ENCODE results near the gene SNAPC2.

SNAPC2 gene

GRCh38 chr19:7900931-7901330, 19.2 kb upstream of the SNAPC2 start:
- peaks cover 16% of the 10 kb centered on the region for H3K4me1 Mint-ChIP-seq (ENCODE audit: low read depth)

GRCh38 chr19:7901337-7901736, 18.8 kb upstream of the SNAPC2 start:
- Mint-ChIP-seq H3K27ac (no peak overlapping the region), H3K4me3 (no peak overlapping the region), H3K27me3 (ENCODE audit: low read depth) (no peaks in the 10 kb centered on the region), H3K4me1 (ENCODE audit: low read depth) (peaks cover 16% of the 10 kb centered on the region), H3K36me3 (ENCODE audit: low read depth) (peaks cover 8% of the 10 kb centered on the region), H3K9me3 (no peaks in the 10 kb centered on the region)

More at GRCh38 chr19:7900931-7901330, 19.2 kb upstream of the SNAPC2 start:
- Mint-ChIP-seq H3K36me3 (ENCODE audit: low read depth) (peaks cover 8% of the 10 kb centered on the region), H3K4me3 (no peak overlapping the region), H3K27me3 (ENCODE audit: low read depth) (no peaks in the 10 kb centered on the region), H3K9me3 (no peaks in the 10 kb centered on the region), H3K27ac (no peak overlapping the region)

- Mint-ChIP-seq H3K36me3 (ENCODE audit: low read depth) (peaks cover 8% of the 10 kb centered on the region), H3K27ac (peak overlapping the region; percentile 94), H3K27me3 (ENCODE audit: low read depth) (no peaks in the 10 kb centered on the region), H3K4me1 (ENCODE audit: low read depth) (peaks cover 16% of the 10 kb centered on the region), H3K4me3 (peak overlapping the region; percentile 90), H3K9me3 (no peaks in the 10 kb centered on the region)
Observed at GRCh38 chr19:7902796-7903243, 17.3 kb upstream of the SNAPC2 start.

GRCh38 chr19:7903244-7904073, 16.7 kb upstream of the SNAPC2 start, which contains the start of gene MAP2K7:
TSS of gene MAP2K7 (plus strand) at chr19:7903877. CDS start at chr19:7903945, 68 bp downstream.
- H3K9me3 Mint-ChIP-seq = no peaks in the 10 kb centered on the region
- H3K27me3 Mint-ChIP-seq (ENCODE audit: low read depth) = no peaks in the 10 kb centered on the region
- H3K4me1 Mint-ChIP-seq (ENCODE audit: low read depth) = peaks cover 16% of the 10 kb centered on the region
- peak within 1 kb of the TSS; percentile 90 for H3K4me3 Mint-ChIP-seq
- peak within 1 kb of the TSS; percentile 94 for H3K27ac Mint-ChIP-seq
- peaks cover 8% of the 10 kb centered on the region for H3K36me3 Mint-ChIP-seq (ENCODE audit: low read depth)

GRCh38 chr19:7904074-7905020, 15.8 kb upstream of the SNAPC2 start:
- H3K27ac Mint-ChIP-seq = peak overlapping the region; percentile 82
- no peaks in the 10 kb centered on the region for H3K27me3 Mint-ChIP-seq (ENCODE audit: low read depth)
- peaks cover 8% of the 10 kb centered on the region for H3K36me3 Mint-ChIP-seq (ENCODE audit: low read depth)
- no peaks in the 10 kb centered on the region for H3K9me3 Mint-ChIP-seq
- peaks cover 16% of the 10 kb centered on the region for H3K4me1 Mint-ChIP-seq (ENCODE audit: low read depth)
- peak overlapping the region; percentile 82 for H3K4me3 Mint-ChIP-seq

GRCh38 chr19:7905268-7905667, 14.9 kb upstream of the SNAPC2 start:
- Mint-ChIP-seq H3K36me3 (ENCODE audit: low read depth) (peaks cover 8% of the 10 kb centered on the region), H3K4me1 (ENCODE audit: low read depth) (peaks cover 16% of the 10 kb centered on the region), H3K9me3 (no peaks in the 10 kb centered on the region), H3K27ac (peak overlapping the region; percentile 82), H3K4me3 (peak overlapping the region; percentile 82), H3K27me3 (ENCODE audit: low read depth) (no peaks in the 10 kb centered on the region)

GRCh38 chr19:7905859-7906258, 14.3 kb upstream of the SNAPC2 start:
- no peaks in the 10 kb centered on the region for H3K27me3 Mint-ChIP-seq (ENCODE audit: low read depth)
- peaks cover 10% of the 10 kb centered on the region for H3K36me3 Mint-ChIP-seq (ENCODE audit: low read depth)
- H3K27ac Mint-ChIP-seq = peak overlapping the region; percentile 79
- H3K4me1 Mint-ChIP-seq (ENCODE audit: low read depth) = peaks cover 16% of the 10 kb centered on the region
- peak overlapping the region; percentile 82 for H3K4me3 Mint-ChIP-seq
- H3K9me3 Mint-ChIP-seq = no peaks in the 10 kb centered on the region

GRCh38 chr19:7907122-7907521, 13.0 kb upstream of the SNAPC2 start:
- no peak overlapping the region for H3K27ac Mint-ChIP-seq

GRCh38 chr19:7907544-7907943, 12.6 kb upstream of the SNAPC2 start:
- Mint-ChIP-seq H3K4me1 (ENCODE audit: low read depth) (peaks cover 14% of the 10 kb centered on the region), H3K27ac (no peak overlapping the region), H3K9me3 (no peaks in the 10 kb centered on the region), H3K4me3 (no peak overlapping the region), H3K27me3 (ENCODE audit: low read depth) (no peaks in the 10 kb centered on the region), H3K36me3 (ENCODE audit: low read depth) (peaks cover 13% of the 10 kb centered on the region)

More at GRCh38 chr19:7907122-7907521, 13.0 kb upstream of the SNAPC2 start:
- Mint-ChIP-seq H3K4me3 (no peak overlapping the region), H3K36me3 (ENCODE audit: low read depth) (peaks cover 12% of the 10 kb centered on the region), H3K9me3 (no peaks in the 10 kb centered on the region), H3K27me3 (ENCODE audit: low read depth) (no peaks in the 10 kb centered on the region), H3K4me1 (ENCODE audit: low read depth) (peaks cover 16% of the 10 kb centered on the region)

- peaks cover 12% of the 10 kb centered on the region for H3K4me1 Mint-ChIP-seq (ENCODE audit: low read depth)
- H3K36me3 Mint-ChIP-seq (ENCODE audit: low read depth) = peaks cover 18% of the 10 kb centered on the region
- H3K9me3 Mint-ChIP-seq = no peaks in the 10 kb centered on the region
- H3K4me3 Mint-ChIP-seq = no peak overlapping the region
- H3K27me3 Mint-ChIP-seq (ENCODE audit: low read depth) = no peaks in the 10 kb centered on the region
- no peak overlapping the region for H3K27ac Mint-ChIP-seq
Observed at GRCh38 chr19:7908078-7908699, 11.9 kb upstream of the SNAPC2 start.

- Mint-ChIP-seq H3K27ac (no peak overlapping the region), H3K4me3 (no peak overlapping the region), H3K36me3 (ENCODE audit: low read depth) (peaks cover 18% of the 10 kb centered on the region), H3K4me1 (ENCODE audit: low read depth) (peaks cover 12% of the 10 kb centered on the region), H3K27me3 (ENCODE audit: low read depth) (no peaks in the 10 kb centered on the region), H3K9me3 (no peaks in the 10 kb centered on the region)
Observed at GRCh38 chr19:7908742-7909461, 11.2 kb upstream of the SNAPC2 start.

GRCh38 chr19:7909471-7910067, 10.6 kb upstream of the SNAPC2 start:
- peaks cover 18% of the 10 kb centered on the region for H3K36me3 Mint-ChIP-seq (ENCODE audit: low read depth)
- no peak overlapping the region for H3K27ac Mint-ChIP-seq
- no peaks in the 10 kb centered on the region for H3K27me3 Mint-ChIP-seq (ENCODE audit: low read depth)
- H3K9me3 Mint-ChIP-seq = no peaks in the 10 kb centered on the region
- no peak overlapping the region for H3K4me3 Mint-ChIP-seq
- H3K4me1 Mint-ChIP-seq (ENCODE audit: low read depth) = peaks cover 10% of the 10 kb centered on the region

- Mint-ChIP-seq H3K36me3 (ENCODE audit: low read depth) (peaks cover 11% of the 10 kb centered on the region), H3K27me3 (ENCODE audit: low read depth) (peaks cover 3% of the 10 kb centered on the region), H3K4me3 (no peak overlapping the region), H3K27ac (no peak overlapping the region), H3K9me3 (no peaks in the 10 kb centered on the region), H3K4me1 (ENCODE audit: low read depth) (peaks cover 5% of the 10 kb centered on the region)
Observed at GRCh38 chr19:7910321-7911161, 9.6 kb upstream of the SNAPC2 start.

Measured in T-helper 1 cell treated with Interleukin-12 subunit alpha and Interleukin-12 subunit beta and Interleukin-4 antibody, amounts not matched to agents 30 μg/mL and 1 μg/mL, for 36 hours (primary cell).